CD4-positive, CD25-positive, alpha-beta regulatory T cell (primary cell): Measurements from ENCODE around the gene DCAF15. TPM values are rescaled to one million over a fixed set of nuclear protein-coding genes. Genes with fewer than 3 reads are reported as not detected.

Source experiments
- ATAC-seq, 2 donors: fragments of 150-1000 bp; cut with Tn5 transposase; one replicate each; pipeline ENCODE4 v1.10.0; 2021; ENCODE audit warnings: low read depth in 2 of 2, moderate number of reproducible peaks in 2 of 2, moderate library complexity in 1 of 2
- DNase-seq, 3 donors: peaks; one replicate each; pipeline versions ENCODE4 v3.0.0 to v3.0.0-alpha.2; 2012 to 2022; ENCODE audit warnings: mixed read lengths in 1 of 3
- H3K27ac ChIP-seq: one replicate; pipeline ENCODE4 v1.7.0; 2013; ENCODE audit warnings: mild to moderate bottlenecking, low read length; ENCODE audit not compliant: insufficient read depth, poor library complexity, severe bottlenecking
- H3K27me3 ChIP-seq: one replicate; pipeline ENCODE4 v1.7.0; 2013; ENCODE audit warnings: low read length; ENCODE audit not compliant: control insufficient read depth, insufficient read depth
- H3K36me3 ChIP-seq: one replicate; pipeline ENCODE4 v1.7.0; 2013; ENCODE audit warnings: mild to moderate bottlenecking, low read length, moderate library complexity; ENCODE audit not compliant: control insufficient read depth, insufficient read depth
- H3K4me1 ChIP-seq: 2 replicates; pipeline ENCODE4 v1.7.0; 2013; ENCODE audit warnings: mild to moderate bottlenecking, low read length; ENCODE audit not compliant: insufficient read depth, control insufficient read depth, poor library complexity, severe bottlenecking
- H3K4me3 ChIP-seq: one replicate; pipeline ENCODE4 v1.7.0; 2013; ENCODE audit warnings: low read depth, mild to moderate bottlenecking, low read length, moderate library complexity
- H3K9me3 ChIP-seq, 2 experiments: 1 replicate in 1 of 2; 2 replicates in 1 of 2; pipeline ENCODE4 v1.7.0; 2013; ENCODE audit warnings: low read length in 2 of 2, mild to moderate bottlenecking in 1 of 2, moderate library complexity in 1 of 2; ENCODE audit not compliant: control insufficient read depth in 2 of 2
- H3K27ac Mint-ChIP-seq, 3 donors: one replicate each; pipeline ENCODE4 v1.8.0; 2020 to 2022; ENCODE audit warnings: mild to moderate bottlenecking in 3 of 3, mixed read lengths in 3 of 3, moderate library complexity in 2 of 3
- H3K27me3 Mint-ChIP-seq: one replicate; pipeline ENCODE4 v1.8.0; 2022; ENCODE audit warnings: mild to moderate bottlenecking, mixed read lengths
- H3K36me3 Mint-ChIP-seq: one replicate; pipeline ENCODE4 v1.8.0; 2020; ENCODE audit warnings: mixed read lengths
- H3K4me1 Mint-ChIP-seq, 4 donors: one replicate each; pipeline ENCODE4 v1.8.0; 2020 to 2022; ENCODE audit warnings: mixed read lengths in 4 of 4, mild to moderate bottlenecking in 1 of 4
- H3K4me3 Mint-ChIP-seq, 4 donors: one replicate each; pipeline ENCODE4 v1.8.0; 2020 to 2022; ENCODE audit warnings: mild to moderate bottlenecking in 4 of 4, mixed read lengths in 4 of 4, moderate library complexity in 3 of 4
- H3K9me3 Mint-ChIP-seq, 7 donors: one replicate each; pipeline ENCODE4 v1.8.0; 2020 to 2022; ENCODE audit warnings: mixed read lengths in 7 of 7, mild to moderate bottlenecking in 3 of 7, moderate library complexity in 2 of 7
- polyA plus RNA-seq, 4 donors: library from polyadenylated mRNA; unstranded; fragments of 300-500 nt; fragmentation: Illumina TruSeq; gene quantifications; one replicate each; pipeline ENCODE4 v1.2.3, GENCODE V29; 2021
- total RNA-seq: library from RNA; stranded (reverse); gene quantifications from one replicate; pipeline ENCODE4 v1.2.3, GENCODE V29; 2022

The DCAF15 gene, protein sequence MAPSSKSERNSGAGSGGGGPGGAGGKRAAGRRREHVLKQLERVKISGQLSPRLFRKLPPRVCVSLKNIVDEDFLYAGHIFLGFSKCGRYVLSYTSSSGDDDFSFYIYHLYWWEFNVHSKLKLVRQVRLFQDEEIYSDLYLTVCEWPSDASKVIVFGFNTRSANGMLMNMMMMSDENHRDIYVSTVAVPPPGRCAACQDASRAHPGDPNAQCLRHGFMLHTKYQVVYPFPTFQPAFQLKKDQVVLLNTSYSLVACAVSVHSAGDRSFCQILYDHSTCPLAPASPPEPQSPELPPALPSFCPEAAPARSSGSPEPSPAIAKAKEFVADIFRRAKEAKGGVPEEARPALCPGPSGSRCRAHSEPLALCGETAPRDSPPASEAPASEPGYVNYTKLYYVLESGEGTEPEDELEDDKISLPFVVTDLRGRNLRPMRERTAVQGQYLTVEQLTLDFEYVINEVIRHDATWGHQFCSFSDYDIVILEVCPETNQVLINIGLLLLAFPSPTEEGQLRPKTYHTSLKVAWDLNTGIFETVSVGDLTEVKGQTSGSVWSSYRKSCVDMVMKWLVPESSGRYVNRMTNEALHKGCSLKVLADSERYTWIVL
- total RNA-seq (82.9 TPM), polyA plus RNA-seq (1 to 10 TPM; 5.3 to 7.5 (median 5.9) TPM)

DNA sequence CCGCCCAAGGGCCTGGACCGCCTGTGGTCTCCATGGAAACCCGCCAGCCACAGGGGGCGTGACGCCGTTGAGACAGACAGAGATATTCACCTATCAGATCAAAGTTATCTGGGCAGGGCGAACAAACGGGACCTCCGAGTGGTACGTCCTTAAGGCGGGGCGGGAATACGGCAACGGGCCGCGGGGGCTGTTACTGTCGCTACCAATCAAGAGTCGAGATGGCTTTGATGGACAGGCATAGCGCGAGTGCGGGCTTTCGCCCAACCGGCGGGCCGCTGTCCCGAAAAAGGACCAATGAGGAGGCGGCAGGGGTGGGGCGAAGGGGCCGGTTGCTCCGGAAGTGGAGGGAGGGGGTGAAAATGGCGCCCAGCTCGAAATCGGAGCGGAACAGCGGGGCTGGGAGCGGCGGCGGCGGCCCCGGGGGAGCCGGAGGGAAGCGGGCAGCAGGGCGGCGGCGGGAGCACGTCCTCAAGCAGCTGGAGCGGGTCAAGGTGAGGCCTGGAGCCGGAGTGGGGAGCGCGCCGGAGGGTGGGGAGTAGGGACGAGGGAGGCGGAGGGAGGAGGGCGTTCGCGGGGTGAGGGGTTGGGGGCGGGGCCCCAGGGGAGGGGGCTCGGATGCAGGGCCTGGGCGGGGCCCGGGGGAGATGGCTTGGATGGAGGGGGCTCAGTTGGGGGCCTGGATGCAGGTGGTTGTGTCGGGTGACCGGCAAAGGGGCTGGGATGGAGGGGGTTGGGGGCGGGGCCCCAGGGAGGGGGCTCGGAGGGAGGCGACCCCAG lies at the start of gene DCAF15:
Gene DCAF15 (plus strand): TSS at position 356 of the 777 bp plus-strand sequence. CDS start 4 bp downstream, at position 360.
- Histone ChIP-seq H3K4me1 (peaks cover 16% of the 10 kb centered on the region), H3K27me3 (no peaks in the 10 kb centered on the region), H3K9me3 (no peaks in the 10 kb centered on the region), H3K27ac (peak within 1 kb of the TSS; percentile 85), H3K36me3 (peaks cover 26% of the 10 kb centered on the region), H3K4me3 (peak within 1 kb of the TSS; percentile 79)
- Mint-ChIP-seq H3K4me1 (peaks cover 0 to 29% (median 6%) of the 10 kb centered on the region in 4 donors), H3K27ac (peak within 1 kb of the TSS; percentile 88 to 96 (median 91)), H3K36me3 (no peaks in the 10 kb centered on the region), H3K9me3 (no peaks in the 10 kb centered on the region), H3K4me3 (peak within 1 kb of the TSS; percentile 92 to 100 (median 96)), H3K27me3 (peaks cover 5% of the 10 kb centered on the region)
- DNase-seq (peak; percentile 98 to 100 (median 99)), ATAC-seq (peak; percentile 99)

DNA sequence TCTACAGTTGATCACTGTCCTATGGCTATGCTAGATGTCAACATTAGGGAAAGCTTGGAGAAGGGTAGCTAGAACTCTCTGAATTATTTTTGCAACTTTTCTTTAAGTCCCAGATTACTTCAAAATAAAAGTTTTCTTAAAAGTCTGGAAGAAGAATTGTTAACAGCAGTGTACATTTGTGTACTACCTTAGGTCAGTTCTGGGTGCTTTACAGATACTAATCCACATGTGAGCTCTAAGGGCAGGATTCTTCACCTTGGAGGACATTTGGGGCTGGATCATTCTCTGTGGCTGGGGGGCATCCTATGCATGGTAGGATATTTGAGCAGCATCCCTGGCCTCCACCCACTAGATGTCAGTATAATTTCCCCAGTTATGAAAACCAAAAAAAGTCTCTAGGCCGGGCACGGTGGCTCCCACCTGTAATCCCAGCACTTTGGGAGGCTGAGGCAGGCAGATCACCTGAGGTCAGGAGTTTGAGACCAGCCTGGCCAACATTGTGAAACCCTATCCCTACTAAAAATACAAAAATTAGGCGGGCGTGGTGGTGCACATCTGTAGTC lies 49.2 kb upstream of the DCAF15 start:
- Histone ChIP-seq H3K4me3 (no peak overlapping the region), H3K9me3 (no peaks in the 10 kb centered on the region), H3K27ac (no peak overlapping the region), H3K27me3 (no peaks in the 10 kb centered on the region), H3K36me3 (no peaks in the 10 kb centered on the region), H3K4me1 (peaks cover 17% of the 10 kb centered on the region)
- ATAC-seq (no peak), DNase-seq (peak in 2 of 3 donors; percentile 27 to 68)
- Mint-ChIP-seq H3K9me3 (no peaks in the 10 kb centered on the region), H3K27ac (no peak overlapping the region), H3K4me3 (peak overlapping the region in 2 of 4 donors; percentile 18 to 58), H3K36me3 (no peaks in the 10 kb centered on the region), H3K4me1 (peaks cover 0 to 18% (median 11%) of the 10 kb centered on the region in 4 donors), H3K27me3 (no peaks in the 10 kb centered on the region)

GRCh38 chr19:13905634-13906520 lies 46.4 kb upstream of the DCAF15 start, which contains the start of the genes BRME1 and CC2D1A:
BRME1 (minus strand) TSS chr19:13906117; CDS start chr19:13904892, 1,225 bp downstream.
CC2D1A (plus strand) TSS chr19:13906201; CDS start chr19:13906442, 241 bp downstream.
- Mint-ChIP-seq H3K27me3 (no peaks in the 10 kb centered on the region), H3K4me3 (peak within 1 kb of the TSS; percentile 87 to 93 (median 90)), H3K36me3 (peaks cover 6% of the 10 kb centered on the region), H3K4me1 (peaks cover 0 to 18% (median 11%) of the 10 kb centered on the region in 4 donors), H3K9me3 (no peaks in the 10 kb centered on the region), H3K27ac (peak within 1 kb of the TSS; percentile 88 to 93 (median 89))
- Histone ChIP-seq H3K36me3 (peaks cover 2% of the 10 kb centered on the region), H3K4me1 (peaks cover 17% of the 10 kb centered on the region), H3K4me3 (peak within 1 kb of the TSS; percentile 72), H3K27ac (peak within 1 kb of the TSS; percentile 68), H3K9me3 (no peaks in the 10 kb centered on the region), H3K27me3 (no peaks in the 10 kb centered on the region)
- DNase-seq (peak; percentile 92 to 94 (median 92)), ATAC-seq (peak; percentile 99)

- H3K27me3 ChIP-seq = no peaks in the 10 kb centered on the region
- Mint-ChIP-seq H3K9me3 (no peaks in the 10 kb centered on the region), H3K27ac (peak overlapping the region in 2 of 3 donors; percentile 26 to 28)
Observed at GRCh38 chr19:13906521-13906904, 45.8 kb upstream of the DCAF15 start.

GRCh38 chr19:13906910-13907309 lies 45.4 kb upstream of the DCAF15 start:
- Mint-ChIP-seq H3K36me3 (peaks cover 11% of the 10 kb centered on the region), H3K27ac (peak overlapping the region in 2 of 3 donors; percentile 26 to 28), H3K4me1 (peaks cover 0 to 18% (median 11%) of the 10 kb centered on the region in 4 donors), H3K9me3 (no peaks in the 10 kb centered on the region), H3K4me3 (peak overlapping the region; percentile 71 to 88 (median 86)), H3K27me3 (no peaks in the 10 kb centered on the region)
- no peak overlapping the region for H3K27ac ChIP-seq
- peak overlapping the region; percentile 72 for H3K4me3 ChIP-seq
- ATAC-seq (no peak), DNase-seq (no peak)
- peaks cover 2% of the 10 kb centered on the region for H3K36me3 ChIP-seq
- H3K9me3 ChIP-seq = no peaks in the 10 kb centered on the region
- no peaks in the 10 kb centered on the region for H3K27me3 ChIP-seq
- H3K4me1 ChIP-seq = peaks cover 17% of the 10 kb centered on the region

More at GRCh38 chr19:13906521-13906904, 45.8 kb upstream of the DCAF15 start:
- peak overlapping the region; percentile 68 for H3K27ac ChIP-seq
- peak overlapping the region; percentile 72 for H3K4me3 ChIP-seq
- peaks cover 2% of the 10 kb centered on the region for H3K36me3 ChIP-seq
- peaks cover 11% of the 10 kb centered on the region for H3K36me3 Mint-ChIP-seq
- H3K27me3 Mint-ChIP-seq = no peaks in the 10 kb centered on the region
- H3K4me3 Mint-ChIP-seq = peak overlapping the region; percentile 71 to 88 (median 86)
- DNase-seq (peak in 1 of 3 donors; percentile 25), ATAC-seq (peak; percentile 2 to 6)
- H3K9me3 ChIP-seq = no peaks in the 10 kb centered on the region
- peaks cover 0 to 18% (median 11%) of the 10 kb centered on the region in 4 donors for H3K4me1 Mint-ChIP-seq
- H3K4me1 ChIP-seq = peaks cover 17% of the 10 kb centered on the region

DNA sequence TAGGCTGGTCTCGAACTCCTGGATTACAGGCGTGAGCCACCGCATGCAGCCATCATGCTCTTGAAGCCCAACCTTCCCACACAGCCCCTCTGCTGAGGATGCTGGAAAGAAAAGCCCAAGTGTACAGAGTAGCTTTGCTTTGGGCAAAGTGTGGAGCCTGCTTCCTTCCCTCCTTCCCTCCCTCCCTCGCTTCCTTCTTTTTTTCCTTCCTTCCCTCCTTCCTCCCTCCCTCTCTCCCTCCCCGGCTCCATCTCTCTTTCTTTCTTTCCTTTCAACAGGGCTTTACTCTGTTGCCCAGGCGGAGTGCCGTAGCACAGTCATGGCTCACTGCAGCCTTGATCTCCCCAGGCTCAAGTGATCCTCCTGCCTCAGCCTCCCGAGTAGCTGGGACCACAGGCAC lies 43.6 kb upstream of the DCAF15 start:
- DNase-seq = no peak
- Histone ChIP-seq H3K27ac (no peak overlapping the region), H3K36me3 (peaks cover 15% of the 10 kb centered on the region), H3K9me3 (no peaks in the 10 kb centered on the region), H3K27me3 (no peaks in the 10 kb centered on the region), H3K4me3 (no peak overlapping the region), H3K4me1 (peaks cover 17% of the 10 kb centered on the region)
- Mint-ChIP-seq H3K27ac (no peak overlapping the region), H3K27me3 (no peaks in the 10 kb centered on the region), H3K9me3 (no peaks in the 10 kb centered on the region), H3K4me3 (peak overlapping the region in 1 of 4 donors; percentile 38), H3K4me1 (peaks cover 0 to 18% (median 9%) of the 10 kb centered on the region in 4 donors), H3K36me3 (peaks cover 11% of the 10 kb centered on the region)
- no peak for ATAC-seq
